ENCODE measurements around the gene AAGAB.

The AAGAB gene

DNA sequence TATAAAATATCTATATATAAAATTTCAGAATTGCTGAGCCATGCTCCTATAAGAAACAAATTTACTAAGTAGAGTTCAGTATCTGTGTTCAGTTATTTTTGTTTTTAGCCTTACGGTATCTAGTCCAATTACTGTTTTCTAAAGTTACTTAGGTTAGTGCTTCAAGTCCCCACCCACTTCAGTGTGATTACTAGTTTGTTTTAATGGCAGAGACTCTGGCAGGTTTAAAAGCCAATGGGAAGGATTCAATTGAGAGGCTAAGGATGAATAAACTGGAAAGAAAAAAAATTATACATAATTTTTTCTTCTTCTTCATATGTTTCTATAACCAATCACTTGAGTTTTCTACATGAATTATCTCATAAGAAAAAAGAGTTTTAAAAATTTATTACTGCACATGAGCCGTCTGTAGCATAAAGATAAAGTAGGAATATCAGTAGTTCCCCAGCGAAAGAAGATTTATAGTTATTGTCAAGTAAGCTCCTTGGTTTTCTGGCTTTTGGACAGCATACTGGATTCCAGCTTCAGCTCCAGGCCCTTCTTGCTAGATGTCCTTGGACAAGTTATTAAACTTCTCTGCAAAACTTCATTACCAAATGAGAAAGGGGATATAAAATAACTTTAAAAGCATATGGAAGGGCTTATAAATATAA lies 46.8 kb downstream of the AAGAB start:
- DNase-seq, result no peak

- no peak for DNase-seq
These were observed 51.5 kb downstream of the AAGAB start for GRCh38 chr15:67202991-67203390.

DNA sequence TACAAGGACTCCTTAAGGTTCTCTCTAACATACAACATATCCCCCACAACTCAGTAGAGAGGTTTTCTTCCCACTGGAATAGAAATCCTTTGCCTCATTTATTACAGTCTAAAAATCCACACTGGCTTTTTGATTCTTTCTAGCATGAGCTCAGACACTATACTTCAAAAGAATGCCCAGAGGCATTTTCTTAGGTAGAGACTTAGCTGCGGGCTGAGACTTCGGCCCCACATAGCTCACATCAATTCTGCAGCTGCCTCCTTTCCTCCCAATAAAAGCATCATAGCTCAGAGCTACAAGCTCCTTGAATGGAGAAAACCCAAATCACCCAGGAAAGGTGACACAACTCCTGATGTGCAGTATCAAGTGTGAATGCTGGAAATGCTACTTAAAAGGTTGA lies 52.4 kb downstream of the AAGAB start:
- DNase-seq, result no peak

- DNase-seq, result no peak
These were observed 53.3 kb downstream of the AAGAB start for GRCh38 chr15:67201136-67201535.

GRCh38 chr15:67199881-67200763 lies 54.3 kb downstream of the AAGAB start:
- no peak for DNase-seq

- DNase-seq, result no peak
These were observed 55.1 kb downstream of the AAGAB start for GRCh38 chr15:67199391-67199790.

DNA sequence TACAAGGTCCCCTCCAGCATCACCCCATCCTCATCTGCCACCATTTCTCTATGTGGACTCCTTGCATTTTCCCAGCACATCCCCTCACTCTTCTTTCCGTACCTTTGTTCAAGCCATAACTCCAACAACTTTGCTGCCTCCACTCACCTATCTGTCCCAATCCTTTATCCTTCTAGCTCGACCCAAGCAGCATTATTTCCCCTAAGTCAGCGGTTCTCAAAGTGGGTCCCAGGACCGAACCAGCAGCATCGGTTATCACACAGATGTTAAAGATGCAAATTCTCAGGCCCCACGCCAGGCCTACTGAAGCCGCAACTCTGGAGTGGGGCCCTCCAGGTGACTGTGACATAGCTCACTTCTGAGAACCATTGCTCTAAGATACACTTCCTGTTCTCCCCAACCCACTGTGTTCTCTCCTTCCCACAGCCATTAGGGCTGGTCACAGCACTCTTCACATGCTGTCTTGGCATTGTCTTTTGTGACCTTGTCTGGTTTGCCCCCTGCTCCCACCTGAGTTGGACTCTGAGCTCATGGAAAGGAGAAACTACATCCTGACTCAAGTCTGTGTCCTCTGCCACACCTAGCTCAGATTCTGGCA lies 56.2 kb downstream of the AAGAB start:
- no peak for DNase-seq

DNA sequence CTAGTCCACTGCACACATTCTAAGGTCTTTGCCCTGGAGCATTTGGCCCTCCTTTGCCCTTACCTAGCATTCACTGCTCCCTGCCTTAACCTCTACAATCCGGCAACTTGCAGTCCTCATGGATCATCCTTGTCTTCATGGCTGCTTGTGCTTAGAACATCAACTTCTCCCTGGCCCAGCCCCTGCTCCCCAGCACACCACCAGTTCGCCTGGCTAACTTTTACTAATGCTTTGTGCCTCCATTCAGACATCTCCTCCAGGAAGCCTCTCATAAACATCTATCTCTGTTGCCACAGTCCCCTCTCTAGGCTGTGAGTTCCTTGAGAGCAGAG lies 57.1 kb downstream of the AAGAB start:
- no peak for DNase-seq

GRCh38 chr15:67196672-67197363 lies 57.6 kb downstream of the AAGAB start:
- DNase-seq, result no peak

DNA sequence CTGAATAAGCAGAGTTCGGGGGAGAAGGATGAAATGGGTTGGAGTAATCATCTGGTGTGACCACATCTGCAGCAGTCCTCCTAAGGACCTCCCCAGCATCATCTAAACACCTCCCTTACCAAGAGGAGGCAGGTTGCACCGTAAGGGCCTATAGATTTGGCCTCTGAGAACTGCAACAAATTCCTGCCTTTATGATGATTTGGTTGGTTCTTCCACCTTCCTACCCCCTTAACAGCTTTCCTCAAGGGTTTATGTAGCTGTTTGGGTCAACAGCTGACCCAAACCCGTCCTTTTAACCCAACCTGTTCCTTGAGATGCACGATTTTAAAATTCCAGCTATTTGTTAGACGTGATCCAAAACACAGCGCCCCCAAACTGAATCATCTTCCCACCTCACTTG lies 58.2 kb downstream of the AAGAB start:
- no peak for DNase-seq

- no peak for DNase-seq
These were observed 59.2 kb downstream of the AAGAB start for GRCh38 chr15:67195305-67195704.

DNA sequence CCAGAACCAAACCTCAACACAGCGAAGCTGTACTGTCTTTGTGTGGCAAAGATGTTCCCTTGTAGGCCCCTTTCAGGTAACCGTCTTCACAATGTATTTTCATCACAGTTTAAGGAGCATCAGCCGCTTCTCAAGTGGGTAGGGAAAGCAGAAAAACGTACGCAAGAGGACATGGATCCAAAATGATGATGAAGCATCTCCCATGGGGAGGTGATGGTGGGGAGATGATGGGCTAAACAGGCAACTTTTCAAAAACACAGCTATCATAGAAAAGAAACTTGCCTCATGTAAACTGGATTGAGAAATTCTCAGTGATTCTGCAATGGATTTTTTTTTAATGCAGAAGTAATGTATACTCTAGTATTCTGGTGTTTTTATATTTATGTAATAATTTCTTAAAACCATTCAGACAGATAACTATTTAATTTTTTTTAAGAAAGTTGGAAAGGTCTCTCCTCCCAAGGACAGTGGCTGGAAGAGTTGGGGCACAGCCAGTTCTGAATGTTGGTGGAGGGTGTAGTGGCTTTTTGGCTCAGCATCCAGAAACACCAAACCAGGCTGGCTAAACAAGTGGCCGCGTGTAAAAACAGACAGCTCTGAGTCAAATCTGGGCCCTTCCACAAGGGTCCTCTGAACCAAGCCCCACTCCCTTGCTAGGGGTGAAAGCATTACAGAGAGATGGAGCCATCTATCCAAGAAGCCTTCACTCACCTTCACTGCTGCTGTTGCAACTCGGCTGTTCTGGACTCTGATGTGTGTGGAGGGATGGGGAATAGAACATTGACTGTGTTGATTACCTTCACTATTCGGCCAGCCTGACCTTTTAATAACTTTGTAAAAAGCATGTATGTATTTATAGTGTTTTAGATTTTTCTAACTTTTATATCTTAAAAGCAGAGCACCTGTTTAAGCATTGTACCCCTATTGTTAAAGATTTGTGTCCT lies 60.0 kb downstream of the AAGAB start:
- no peak for DNase-seq

DNA sequence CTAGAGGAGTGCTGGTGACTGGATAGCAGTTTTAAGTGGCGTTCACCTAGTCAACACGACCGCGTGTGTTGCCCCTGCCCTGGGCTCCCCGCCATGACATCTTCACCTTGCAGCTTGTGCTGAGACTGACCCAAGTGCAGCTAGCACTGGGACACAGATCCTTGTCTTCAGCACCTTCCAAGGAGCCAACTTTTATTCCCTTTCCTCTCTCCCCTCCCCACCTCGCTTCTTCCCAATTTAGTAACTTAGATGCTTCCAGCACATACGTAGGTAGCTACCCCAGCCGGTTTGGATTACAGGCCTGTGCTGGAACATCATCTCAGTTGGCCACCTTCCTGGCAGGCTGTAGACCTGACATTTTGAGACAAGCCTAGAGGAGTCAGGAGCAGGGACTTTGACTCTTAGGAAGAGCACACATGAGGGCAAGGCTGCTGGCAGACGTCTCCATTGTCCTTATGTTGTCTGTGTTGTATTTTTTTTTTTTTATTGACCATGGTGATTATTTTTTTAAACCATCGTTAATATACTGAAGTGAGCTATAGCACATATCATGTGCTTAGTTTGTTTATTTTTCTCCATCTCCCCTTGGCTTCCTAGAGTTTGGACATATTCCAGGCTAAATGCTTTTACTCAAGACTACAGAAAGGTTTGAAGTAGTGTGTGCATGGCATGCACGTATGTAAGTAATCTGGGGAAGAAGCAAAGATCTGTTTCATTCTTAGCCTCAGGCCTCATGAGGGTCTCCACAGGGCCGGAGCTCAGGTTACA lies 61.1 kb downstream of the AAGAB start:
- no peak for DNase-seq

DNA sequence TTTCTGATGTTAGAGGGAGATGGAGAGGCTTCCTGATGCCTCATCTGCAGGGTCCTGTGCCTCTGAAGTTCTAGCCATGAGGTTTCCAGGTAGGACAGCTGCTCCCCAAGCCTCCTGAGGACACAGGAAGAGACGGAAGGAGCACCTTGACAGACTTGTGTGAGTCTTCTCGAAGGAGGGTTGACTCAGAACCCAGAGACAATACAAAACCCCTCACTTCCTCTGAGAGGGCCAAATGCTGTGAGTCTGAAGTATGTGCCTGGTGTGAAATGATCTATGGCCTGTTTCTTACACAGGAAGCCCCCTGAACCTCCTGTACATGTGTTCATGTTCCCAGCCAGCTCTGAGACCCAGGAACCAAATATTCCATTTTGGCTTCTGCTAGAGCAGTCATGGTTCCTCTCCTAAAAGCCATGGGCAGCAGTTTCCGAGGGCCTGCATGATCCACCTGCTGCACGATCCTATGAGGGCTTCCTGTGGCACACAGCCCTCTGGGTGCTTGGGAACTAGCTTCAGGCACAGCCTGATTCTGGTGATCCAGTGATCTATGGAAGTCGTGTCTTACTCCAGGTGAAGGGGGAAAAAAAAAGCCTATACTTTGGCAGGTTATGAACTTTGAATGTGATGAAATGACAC lies 62.2 kb downstream of the AAGAB start:
- DNase-seq, result no peak

DNA sequence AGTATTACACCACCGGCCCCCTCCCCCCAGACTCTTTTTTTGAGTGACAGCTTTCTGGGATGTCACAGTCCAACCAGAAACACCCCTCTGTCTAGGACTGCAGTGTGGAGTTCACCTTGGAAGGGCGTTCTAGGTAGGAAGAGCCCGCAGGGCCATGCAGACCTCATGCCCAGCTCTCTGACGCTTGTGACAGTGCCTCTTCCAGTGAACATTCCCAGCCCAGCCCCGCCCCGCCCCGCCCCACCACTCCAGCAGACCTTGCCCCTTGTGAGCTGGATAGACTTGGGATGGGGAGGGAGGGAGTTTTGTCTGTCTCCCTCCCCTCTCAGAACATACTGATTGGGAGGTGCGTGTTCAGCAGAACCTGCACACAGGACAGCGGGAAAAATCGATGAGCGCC lies 63.6 kb downstream of the AAGAB start:
- no peak for DNase-seq

- DNase-seq, result no peak
These were observed 64.1 kb downstream of the AAGAB start for GRCh38 chr15:67190326-67190725.

DNA sequence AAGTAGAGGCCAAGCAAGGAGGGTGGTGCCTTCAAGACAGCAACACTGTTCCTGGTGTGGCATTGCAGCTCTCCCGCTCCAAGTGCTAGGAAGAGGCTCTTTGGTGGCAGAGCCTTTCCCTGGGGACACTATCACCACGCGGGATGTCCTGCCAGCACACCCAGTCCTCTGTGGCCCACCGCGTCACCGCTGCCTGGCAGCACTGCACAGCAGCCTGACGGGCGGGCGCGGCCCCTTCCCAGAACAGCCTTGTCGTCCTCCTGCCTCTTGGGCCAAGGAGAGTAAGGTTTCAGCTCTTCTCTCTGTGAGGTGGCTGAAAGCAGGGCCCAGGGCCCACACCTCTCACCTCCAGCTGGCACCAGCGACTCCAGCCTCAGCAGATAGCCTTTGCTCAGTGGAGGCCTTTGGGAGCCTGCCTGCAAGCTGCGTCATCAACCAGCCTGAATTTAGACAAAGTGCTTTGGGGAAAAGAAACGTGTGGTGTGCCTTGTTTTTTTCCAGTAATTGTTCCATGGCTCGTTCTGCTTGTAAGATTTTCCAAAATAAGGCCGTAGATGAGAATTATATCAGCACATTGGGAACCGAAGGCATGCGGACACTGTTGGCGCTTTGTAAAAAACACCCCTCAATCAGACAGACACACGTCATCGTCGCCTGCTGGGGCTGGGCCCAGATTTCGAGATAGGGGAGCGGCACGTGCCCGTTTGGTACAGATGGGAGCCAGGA lies 65.0 kb downstream of the AAGAB start:
- DNase-seq, result no peak

- no peak for DNase-seq
These were observed 65.8 kb downstream of the AAGAB start for GRCh38 chr15:67188551-67189218.

- DNase-seq, result no peak
These were observed 67.1 kb downstream of the AAGAB start for GRCh38 chr15:67187351-67187854.

GRCh38 chr15:67186688-67187087 lies 67.8 kb downstream of the AAGAB start:
- DNase-seq, result no peak

All from stimulated activated CD4-positive, alpha-beta T cell treated with anti-CD3 and anti-CD28 coated beads, Interleukin-15, amount 100 ng/mL, for 24 hours (primary cell).